HG03571 (cell line): Measurements from ENCODE around the gene PMP22.
"Not testable (repeated sequence)": the region's sequence is repeated elsewhere in the genome, so short reads cannot be mapped to it uniquely, and the experiment has no call there.

Experiments used
- ATAC-seq: cut with Tn5 transposase; IDR thresholded peaks from one replicate; pipeline ENCODE4 v1.9.1; 2021; ENCODE audit not compliant: unreplicated experiment

Gene PMP22

GRCh38 chr17:15220785-15221184 lies 44.3 kb downstream of the PMP22 start:
- no peak for ATAC-seq

GRCh38 chr17:15216481-15216880 lies 48.6 kb downstream of the PMP22 start:
- ATAC-seq: no peak

DNA sequence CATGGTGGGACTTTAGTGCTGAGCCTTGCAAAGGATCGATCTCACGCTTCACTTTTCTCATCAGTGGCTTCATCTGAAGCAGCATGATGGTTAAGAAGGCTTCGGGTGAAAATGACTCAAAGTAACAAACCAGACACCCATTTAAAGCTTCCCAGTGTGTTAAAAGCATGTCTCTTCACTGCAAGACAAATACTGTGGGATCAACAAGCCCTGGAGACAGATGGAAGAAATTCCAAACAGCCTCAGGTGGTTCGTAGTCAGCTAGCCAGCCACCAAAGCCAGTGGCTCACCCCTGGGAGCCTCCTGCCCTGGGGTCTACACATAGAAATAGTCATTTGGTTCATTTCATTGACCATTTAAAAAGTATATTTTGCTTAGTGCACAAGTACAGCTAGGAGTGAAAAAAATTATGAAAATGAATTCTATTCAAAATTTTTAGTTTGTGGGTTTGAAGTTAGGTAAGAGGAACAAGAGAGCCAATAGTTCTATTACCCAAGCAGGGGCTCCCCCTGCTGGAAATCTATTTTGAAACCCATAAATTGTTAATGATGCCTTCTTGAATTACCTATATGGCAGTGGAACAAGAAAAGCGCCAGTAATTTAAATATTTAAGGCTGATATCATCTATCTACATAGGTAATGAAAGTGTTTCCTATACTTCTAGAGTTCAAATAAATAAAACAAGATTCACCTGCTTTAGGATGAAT lies 51.6 kb downstream of the PMP22 start:
- no peak for ATAC-seq

DNA sequence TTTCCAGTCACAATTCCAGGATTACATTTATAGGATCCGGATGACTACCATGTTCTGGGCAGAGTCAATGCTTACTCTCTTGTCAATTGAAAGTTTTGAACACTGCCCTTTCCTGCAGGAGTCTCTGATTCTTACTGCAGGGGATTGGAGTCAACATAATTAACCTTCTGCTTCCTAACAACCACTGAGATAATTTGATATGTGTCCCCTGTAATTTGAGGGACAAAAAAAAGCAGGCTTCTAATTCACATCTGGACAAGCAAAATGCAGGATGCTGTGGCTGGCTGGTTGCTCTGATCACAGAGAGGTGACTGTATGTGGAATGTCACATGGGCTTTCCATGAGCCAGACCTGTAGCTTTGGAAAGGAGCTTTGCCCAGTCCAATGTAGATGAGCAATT lies 54.9 kb downstream of the PMP22 start:
- ATAC-seq: no peak

DNA sequence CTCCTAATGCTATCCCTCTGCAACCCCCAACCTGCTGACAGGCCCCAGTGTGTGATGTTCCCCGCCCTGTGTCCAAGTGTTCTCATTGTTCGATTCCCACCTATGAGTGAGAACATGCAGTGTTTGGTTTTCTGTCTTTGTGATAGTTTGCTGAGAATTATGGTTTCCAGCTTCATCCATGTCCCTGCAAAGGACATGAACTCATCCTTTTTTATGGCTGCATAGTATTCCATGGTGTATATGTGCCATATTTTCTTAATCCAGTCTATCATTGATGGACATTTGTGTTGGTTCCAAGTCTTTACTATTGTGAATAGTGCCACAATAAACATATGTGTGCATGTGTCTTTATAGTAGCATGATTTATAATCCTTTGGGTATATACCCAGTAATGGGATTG lies 62.1 kb downstream of the PMP22 start:
- ATAC-seq: not testable (repeated sequence)

DNA sequence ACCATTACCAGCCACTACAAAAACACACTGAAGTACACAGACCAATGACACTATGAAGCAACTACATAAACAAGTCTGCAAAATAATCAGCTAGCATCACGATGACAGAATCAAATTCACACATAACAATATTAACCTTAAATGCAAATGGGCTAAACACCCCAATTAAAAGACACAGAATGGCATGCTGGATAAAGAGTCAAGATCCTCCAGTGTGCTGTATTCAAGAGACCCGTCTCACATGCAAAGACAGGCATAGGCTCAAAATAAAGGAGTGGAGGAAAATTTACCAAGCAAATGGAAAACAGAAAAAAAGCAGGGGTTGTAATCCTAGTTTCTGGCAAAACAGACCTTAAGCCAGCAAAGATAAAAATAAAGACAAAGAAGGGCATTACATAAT lies 64.6 kb downstream of the PMP22 start:
- ATAC-seq: not testable (repeated sequence)

- ATAC-seq: no peak
Observed at GRCh38 chr17:15197229-15197628, 67.9 kb downstream of the PMP22 start.

DNA sequence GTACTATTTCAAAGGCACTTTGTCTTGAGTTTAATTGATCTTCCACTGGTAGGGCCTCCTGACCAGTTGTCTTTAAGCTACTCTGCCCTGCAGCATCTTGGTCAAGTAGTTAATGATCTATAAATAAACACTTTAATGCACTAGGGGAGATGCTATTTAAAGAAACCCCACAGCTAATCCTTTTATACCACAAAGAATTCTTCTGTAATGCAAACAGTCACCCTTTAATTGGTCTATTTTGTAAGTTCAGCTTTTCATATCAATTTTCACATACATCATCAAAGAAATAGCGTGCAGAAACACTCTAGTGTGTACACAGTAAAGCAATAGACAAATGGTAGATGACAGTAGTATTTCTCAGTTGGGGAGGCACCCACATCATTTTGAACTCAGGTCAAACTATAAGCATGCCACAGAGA lies 70.3 kb downstream of the PMP22 start:
- no peak for ATAC-seq

DNA sequence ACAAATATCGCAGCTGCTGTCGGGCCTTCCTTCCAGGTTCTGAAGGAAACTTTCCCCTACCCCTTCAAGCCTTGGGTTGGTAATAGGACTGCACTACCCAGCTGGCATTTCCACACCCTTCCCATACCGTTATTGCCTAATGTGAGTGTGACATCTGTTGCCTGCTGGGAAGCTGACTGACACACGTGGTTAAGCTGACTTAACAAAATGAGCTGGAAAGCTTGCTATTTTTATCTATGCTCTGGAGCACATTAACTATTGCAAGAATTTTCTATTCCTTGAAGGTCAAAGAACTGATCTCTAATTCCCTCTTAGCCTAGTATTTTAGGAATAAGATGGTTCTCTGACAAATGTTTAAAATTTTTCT lies 79.5 kb downstream of the PMP22 start:
- no peak for ATAC-seq

- no peak for ATAC-seq
Observed at GRCh38 chr17:15184872-15185624, 80.1 kb downstream of the PMP22 start.

DNA sequence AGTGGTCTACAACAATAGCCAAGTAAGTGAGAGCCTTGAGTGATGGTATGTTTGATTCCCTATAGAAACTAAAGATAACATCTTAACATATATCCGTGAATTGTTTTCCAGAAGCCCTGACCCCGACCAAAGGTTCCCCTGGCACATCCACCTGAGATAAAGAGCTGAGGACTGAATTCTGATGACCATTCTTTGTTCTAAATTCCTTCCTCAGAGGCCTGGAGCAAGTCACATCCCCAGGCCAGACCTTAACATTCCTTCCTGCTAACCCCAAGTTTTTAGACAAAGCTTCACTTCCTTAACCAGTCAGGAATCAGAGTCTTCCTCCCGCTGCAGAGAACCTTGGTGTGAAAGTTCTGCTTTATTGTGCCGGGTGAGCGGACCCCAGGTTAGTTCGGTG lies 83.3 kb downstream of the PMP22 start:
- ATAC-seq: no peak

GRCh38 chr17:15181333-15181732 lies 83.8 kb downstream of the PMP22 start:
- ATAC-seq: no peak

- no peak for ATAC-seq
Observed at GRCh38 chr17:15180121-15180561, 85.0 kb downstream of the PMP22 start.
